ENCODE data around the gene LRSAM1. TPM values are rescaled to one million over a fixed set of nuclear protein-coding genes. Genes with fewer than 3 reads are reported as not detected.

LRSAM1 gene
- polyA plus RNA-seq, 2 donors: 10.7 to 17.5 TPM

DNA sequence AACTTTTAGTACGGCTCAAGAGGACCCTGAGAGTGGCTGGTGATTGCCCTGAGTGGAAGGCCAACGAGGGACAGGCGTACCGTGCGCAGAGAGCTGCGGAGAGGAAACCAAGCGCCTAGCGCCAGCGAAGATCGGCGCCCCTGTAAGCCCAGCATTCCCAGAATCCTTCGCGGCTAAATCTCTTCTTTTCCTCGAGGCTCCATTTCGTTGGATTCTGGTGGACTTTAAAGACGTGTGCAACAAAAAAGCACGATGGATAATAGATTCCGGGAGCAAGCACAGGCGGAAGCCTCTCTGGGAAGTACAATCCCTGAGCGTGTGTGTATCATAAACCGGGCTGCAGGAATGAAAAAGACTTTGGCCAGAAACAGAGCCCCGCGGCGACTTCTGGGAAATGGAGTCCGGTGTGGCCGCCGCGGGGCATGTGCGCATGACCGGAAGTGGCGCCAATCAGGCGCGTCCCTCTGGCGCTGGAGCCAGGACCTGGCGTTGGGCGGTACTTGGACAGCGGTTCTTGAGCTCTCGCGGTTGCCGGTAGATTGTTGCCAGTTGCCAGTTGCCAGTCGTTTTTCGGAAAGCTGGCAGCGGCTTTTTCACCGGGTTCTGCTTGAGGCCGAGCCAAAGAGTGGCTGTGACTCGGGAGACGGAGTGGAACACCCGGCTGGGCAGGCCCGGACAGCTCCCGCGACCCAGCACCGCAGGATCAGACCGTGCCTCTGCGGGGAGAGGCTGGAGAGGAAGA lies 27.2 kb upstream of the LRSAM1 start, which contains the start of gene ZNF79:
Gene ZNF79 (plus strand): TSS at position 449 of the 742 bp plus-strand sequence. CDS start 406 bp downstream, outside the sequence.
- Histone ChIP-seq H3K4me1 (ENCODE audit: control insufficient read depth in 2 of 2, insufficient read depth in 2 of 2, low read length in 1 of 2) (peaks cover 0 to 8% of the 10 kb centered on the region in 2 donors), H3K27me3 (ENCODE audit: control insufficient read depth in 1 of 2, insufficient read depth in 2 of 2, low read length in 2 of 2) (no peaks in the 10 kb centered on the region), H3K27ac (ENCODE audit: low read depth in 2 of 2, low read length in 1 of 2) (peak within 1 kb of the TSS; percentile 93 to 96), H3K4me3 (ENCODE audit: low read depth in 1 of 2, low read length in 2 of 2) (peak within 1 kb of the TSS; percentile 70 to 89), H3K9me3 (ENCODE audit: control insufficient read depth in 2 of 2, insufficient read depth in 1 of 2, low read depth in 1 of 2, low read length in 1 of 2) (no peaks in the 10 kb centered on the region), H3K36me3 (ENCODE audit: control insufficient read depth in 2 of 2, insufficient read depth in 2 of 2, low read length in 1 of 2) (peaks cover 0 to 3% of the 10 kb centered on the region in 2 donors)
- 0% methylated on average over 54 of the region's 54 CpGs for WGBS, 2 donors

DNA sequence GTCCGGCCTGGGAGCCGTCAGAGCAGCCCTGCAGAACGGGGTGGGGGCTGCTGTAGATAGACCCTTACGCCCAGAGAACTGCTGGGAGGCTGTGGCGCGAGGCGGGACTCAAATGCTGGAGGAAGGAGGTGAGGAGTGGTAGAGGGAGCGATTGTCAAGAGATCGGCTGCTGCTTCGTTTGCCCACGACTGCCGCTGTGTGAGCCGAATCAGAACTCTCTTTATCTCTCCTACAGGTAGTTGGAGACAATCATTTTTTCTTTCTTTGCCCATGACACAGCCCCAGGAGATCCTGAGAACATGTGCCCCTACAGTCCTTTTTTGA lies 26.7 kb upstream of the LRSAM1 start:
- 0 to 1% methylated on average over 13 of the region's 13 CpGs for WGBS, 2 donors
- H3K4me1 ChIP-seq (ENCODE audit: control insufficient read depth in 2 of 2, insufficient read depth in 2 of 2, low read length in 1 of 2): peaks cover 0 to 5% of the 10 kb centered on the region in 2 donors
- H3K36me3 ChIP-seq (ENCODE audit: control insufficient read depth in 2 of 2, insufficient read depth in 2 of 2, low read length in 1 of 2): peaks cover 0 to 3% of the 10 kb centered on the region in 2 donors
- no peaks in the 10 kb centered on the region for H3K27me3 ChIP-seq (ENCODE audit: control insufficient read depth in 1 of 2, insufficient read depth in 2 of 2, low read length in 2 of 2)
- peak overlapping the region; percentile 93 to 96 for H3K27ac ChIP-seq (ENCODE audit: low read depth in 2 of 2, low read length in 1 of 2)
- no peaks in the 10 kb centered on the region for H3K9me3 ChIP-seq (ENCODE audit: control insufficient read depth in 2 of 2, insufficient read depth in 1 of 2, low read depth in 1 of 2, low read length in 1 of 2)
- peak overlapping the region; percentile 70 to 89 for H3K4me3 ChIP-seq (ENCODE audit: low read depth in 1 of 2, low read length in 2 of 2)

DNA sequence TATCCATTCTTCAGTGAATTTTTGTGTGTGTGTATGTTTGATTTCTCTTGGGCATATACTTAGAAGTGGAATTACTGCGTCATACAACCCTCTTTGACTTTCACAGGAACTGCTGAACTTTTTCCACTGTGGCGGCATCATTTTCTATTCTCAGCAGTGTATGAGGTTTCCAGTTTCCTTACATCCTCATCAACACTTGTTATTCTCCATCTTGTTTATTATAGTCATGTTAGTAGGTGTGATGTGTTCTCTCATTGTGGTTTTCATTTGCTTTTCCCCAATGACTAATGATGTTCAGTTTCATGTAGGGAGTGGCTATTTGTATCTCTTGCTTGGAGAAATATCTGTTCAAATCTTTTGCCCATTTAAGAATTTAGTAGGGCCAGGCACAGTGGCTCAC lies 24.6 kb upstream of the LRSAM1 start:
- no peak overlapping the region for H3K27ac ChIP-seq (ENCODE audit: low read depth in 2 of 2, low read length in 1 of 2)
- WGBS, 2 donors: 78 to 85% methylated on average over 2 of the region's 2 CpGs
- H3K4me3 ChIP-seq (ENCODE audit: low read depth in 1 of 2, low read length in 2 of 2): no peak overlapping the region
- no peaks in the 10 kb centered on the region for H3K9me3 ChIP-seq (ENCODE audit: control insufficient read depth in 2 of 2, insufficient read depth in 1 of 2, low read depth in 1 of 2, low read length in 1 of 2)
- no peaks in the 10 kb centered on the region for H3K27me3 ChIP-seq (ENCODE audit: control insufficient read depth in 1 of 2, insufficient read depth in 2 of 2, low read length in 2 of 2)
- H3K4me1 ChIP-seq (ENCODE audit: control insufficient read depth in 2 of 2, insufficient read depth in 2 of 2, low read length in 1 of 2): peaks cover 0 to 5% of the 10 kb centered on the region in 2 donors
- H3K36me3 ChIP-seq (ENCODE audit: control insufficient read depth in 2 of 2, insufficient read depth in 2 of 2, low read length in 1 of 2): peaks cover 0 to 3% of the 10 kb centered on the region in 2 donors

DNA sequence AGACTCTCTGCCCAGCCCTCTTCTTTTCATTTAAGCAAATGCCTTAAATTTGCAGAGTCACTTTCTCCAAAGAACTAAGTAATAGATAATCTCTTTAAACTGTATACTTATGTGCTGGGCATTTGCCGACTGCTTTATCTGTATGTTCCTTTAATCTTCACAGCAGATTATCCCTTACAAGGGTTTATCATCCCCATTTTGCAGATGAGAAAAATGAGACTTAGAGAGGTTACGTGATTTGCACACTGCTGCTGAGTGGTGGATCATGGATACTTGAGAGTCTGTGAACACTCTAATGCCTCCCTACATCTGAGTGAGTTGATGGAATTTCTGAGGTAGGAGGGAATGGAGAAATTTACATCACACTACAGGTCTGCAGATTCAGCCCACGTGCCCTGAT lies 23.0 kb upstream of the LRSAM1 start:
- H3K27me3 ChIP-seq (ENCODE audit: control insufficient read depth in 1 of 2, insufficient read depth in 2 of 2, low read length in 2 of 2): no peaks in the 10 kb centered on the region
- H3K27ac ChIP-seq (ENCODE audit: low read depth in 2 of 2, low read length in 1 of 2): no peak overlapping the region
- H3K4me3 ChIP-seq (ENCODE audit: low read depth in 1 of 2, low read length in 2 of 2): no peak overlapping the region
- 89 to 90% methylated on average over 3 of the region's 3 CpGs for WGBS, 2 donors
- no peaks in the 10 kb centered on the region for H3K9me3 ChIP-seq (ENCODE audit: control insufficient read depth in 2 of 2, insufficient read depth in 1 of 2, low read depth in 1 of 2, low read length in 1 of 2)
- peaks cover 4 to 7% of the 10 kb centered on the region in 2 donors for H3K36me3 ChIP-seq (ENCODE audit: control insufficient read depth in 2 of 2, insufficient read depth in 2 of 2, low read length in 1 of 2)
- no peaks in the 10 kb centered on the region for H3K4me1 ChIP-seq (ENCODE audit: control insufficient read depth in 2 of 2, insufficient read depth in 2 of 2, low read length in 1 of 2)

DNA sequence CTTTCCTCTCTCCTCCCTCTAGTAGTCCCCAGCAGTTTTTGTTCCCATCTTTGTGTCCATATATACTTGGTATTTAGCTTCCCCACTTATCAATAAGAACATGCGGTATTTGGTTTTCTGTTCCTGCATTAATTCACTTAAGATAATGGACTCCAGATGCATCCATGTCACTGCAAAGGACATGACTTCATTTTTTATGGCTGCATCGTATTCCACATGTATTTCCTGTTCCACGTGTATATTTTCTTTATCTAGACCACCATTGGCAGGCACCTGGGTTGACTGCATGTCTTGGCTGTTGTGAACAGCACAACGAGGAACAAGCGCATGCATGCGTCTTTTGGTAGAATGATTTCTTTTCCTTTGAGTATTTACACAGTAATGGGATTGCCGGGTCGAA lies 20.9 kb upstream of the LRSAM1 start:
- Histone ChIP-seq H3K36me3 (ENCODE audit: control insufficient read depth in 2 of 2, insufficient read depth in 2 of 2, low read length in 1 of 2) (peaks cover 13 to 18% of the 10 kb centered on the region in 2 donors), H3K27ac (ENCODE audit: low read depth in 2 of 2, low read length in 1 of 2) (no peak overlapping the region), H3K9me3 (ENCODE audit: control insufficient read depth in 2 of 2, insufficient read depth in 1 of 2, low read depth in 1 of 2, low read length in 1 of 2) (no peaks in the 10 kb centered on the region), H3K4me3 (ENCODE audit: low read depth in 1 of 2, low read length in 2 of 2) (no peak overlapping the region), H3K4me1 (ENCODE audit: control insufficient read depth in 2 of 2, insufficient read depth in 2 of 2, low read length in 1 of 2) (no peaks in the 10 kb centered on the region), H3K27me3 (ENCODE audit: control insufficient read depth in 1 of 2, insufficient read depth in 2 of 2, low read length in 2 of 2) (no peaks in the 10 kb centered on the region)
- 95 to 96% methylated on average over 8 of the region's 8 CpGs for WGBS, 2 donors

DNA sequence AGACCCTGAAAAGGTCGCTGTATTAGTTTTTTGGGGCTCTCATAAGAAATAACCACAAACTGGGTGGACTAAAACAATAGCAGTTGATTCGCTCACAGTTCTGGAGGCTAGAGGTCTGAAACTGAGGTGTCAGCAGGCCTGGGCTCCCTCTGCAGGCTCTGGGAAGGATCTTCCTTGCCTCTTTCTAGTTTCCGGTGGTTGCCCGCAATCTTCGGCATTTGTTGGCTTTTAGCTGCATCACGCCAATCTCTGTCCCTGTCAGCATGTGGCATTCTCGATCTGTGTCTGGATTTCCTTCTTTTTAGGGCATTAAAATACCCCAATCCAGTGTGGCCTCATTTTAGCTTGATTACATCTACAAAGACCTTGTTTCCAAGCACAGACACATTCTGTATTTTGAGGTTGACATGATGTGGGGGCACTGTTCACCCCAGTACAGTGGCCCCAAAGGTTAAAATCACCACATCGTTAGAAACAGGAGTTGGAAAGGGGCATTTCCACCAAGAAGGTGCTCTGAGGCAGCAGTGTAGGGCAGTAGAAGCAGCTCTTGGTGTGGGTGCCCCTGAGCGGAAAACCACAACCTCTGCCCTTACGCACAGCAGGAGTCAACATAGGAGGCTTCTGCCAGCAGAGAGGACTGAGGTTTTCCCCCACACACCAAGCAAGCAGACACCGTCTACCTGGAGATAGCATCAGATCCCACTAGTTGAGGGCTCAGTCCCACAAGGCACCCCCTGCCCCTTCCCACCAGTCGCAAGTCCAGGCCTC lies 13.6 kb upstream of the LRSAM1 start:
- no peaks in the 10 kb centered on the region for H3K9me3 ChIP-seq (ENCODE audit: control insufficient read depth in 2 of 2, insufficient read depth in 1 of 2, low read depth in 1 of 2, low read length in 1 of 2)
- H3K27me3 ChIP-seq (ENCODE audit: control insufficient read depth in 1 of 2, insufficient read depth in 2 of 2, low read length in 2 of 2): no peaks in the 10 kb centered on the region
- peaks cover 32 to 45% of the 10 kb centered on the region in 2 donors for H3K36me3 ChIP-seq (ENCODE audit: control insufficient read depth in 2 of 2, insufficient read depth in 2 of 2, low read length in 1 of 2)
- H3K4me3 ChIP-seq (ENCODE audit: low read depth in 1 of 2, low read length in 2 of 2): no peak overlapping the region
- no peak overlapping the region for H3K27ac ChIP-seq (ENCODE audit: low read depth in 2 of 2, low read length in 1 of 2)
- no peaks in the 10 kb centered on the region for H3K4me1 ChIP-seq (ENCODE audit: control insufficient read depth in 2 of 2, insufficient read depth in 2 of 2, low read length in 1 of 2)
- WGBS, 2 donors: 87% methylated on average over 12 of the region's 12 CpGs

- peaks cover 28 to 40% of the 10 kb centered on the region in 2 donors for H3K36me3 ChIP-seq (ENCODE audit: control insufficient read depth in 2 of 2, insufficient read depth in 2 of 2, low read length in 1 of 2)
- H3K27ac ChIP-seq (ENCODE audit: low read depth in 2 of 2, low read length in 1 of 2): no peak overlapping the region
- WGBS, 2 donors: 91 to 94% methylated on average over 9 of the region's 9 CpGs
- no peaks in the 10 kb centered on the region for H3K9me3 ChIP-seq (ENCODE audit: control insufficient read depth in 2 of 2, insufficient read depth in 1 of 2, low read depth in 1 of 2, low read length in 1 of 2)
- no peaks in the 10 kb centered on the region for H3K27me3 ChIP-seq (ENCODE audit: control insufficient read depth in 1 of 2, insufficient read depth in 2 of 2, low read length in 2 of 2)
- no peak overlapping the region for H3K4me3 ChIP-seq (ENCODE audit: low read depth in 1 of 2, low read length in 2 of 2)
- H3K4me1 ChIP-seq (ENCODE audit: control insufficient read depth in 2 of 2, insufficient read depth in 2 of 2, low read length in 1 of 2): no peaks in the 10 kb centered on the region
These were observed 12.9 kb upstream of the LRSAM1 start for GRCh38 chr9:127438394-127438793.

DNA sequence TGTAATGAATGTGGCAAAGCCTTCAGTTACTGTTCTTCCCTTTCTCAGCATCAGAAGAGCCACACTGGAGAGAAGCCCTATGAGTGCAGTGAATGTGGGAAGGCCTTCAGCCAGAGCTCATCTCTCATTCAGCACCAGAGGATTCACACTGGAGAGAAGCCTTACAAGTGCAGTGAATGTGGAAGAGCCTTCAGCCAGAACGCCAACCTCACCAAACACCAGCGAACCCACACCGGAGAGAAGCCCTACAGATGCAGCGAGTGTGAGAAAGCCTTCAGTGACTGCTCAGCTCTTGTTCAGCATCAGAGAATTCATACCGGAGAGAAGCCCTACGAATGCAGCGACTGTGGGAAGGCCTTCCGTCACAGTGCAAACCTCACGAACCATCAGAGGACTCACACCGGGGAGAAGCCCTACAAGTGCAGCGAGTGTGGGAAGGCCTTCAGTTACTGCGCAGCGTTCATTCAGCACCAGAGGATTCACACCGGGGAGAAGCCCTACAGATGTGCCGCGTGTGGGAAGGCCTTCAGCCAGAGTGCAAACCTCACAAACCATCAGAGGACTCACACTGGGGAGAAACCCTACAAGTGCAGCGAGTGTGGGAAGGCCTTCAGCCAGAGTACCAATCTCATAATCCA lies 6.9 kb upstream of the LRSAM1 start:
- no peak overlapping the region for H3K4me3 ChIP-seq (ENCODE audit: low read depth in 1 of 2, low read length in 2 of 2)
- H3K27me3 ChIP-seq (ENCODE audit: control insufficient read depth in 1 of 2, insufficient read depth in 2 of 2, low read length in 2 of 2): no peaks in the 10 kb centered on the region
- 92% methylated on average over 17 of the region's 17 CpGs for WGBS, 2 donors
- peak overlapping the region in 1 of 2 donors; percentile 47 for H3K27ac ChIP-seq (ENCODE audit: low read depth in 2 of 2, low read length in 1 of 2)
- peaks cover 16 to 37% of the 10 kb centered on the region in 2 donors for H3K36me3 ChIP-seq (ENCODE audit: control insufficient read depth in 2 of 2, insufficient read depth in 2 of 2, low read length in 1 of 2)
- peaks cover 0 to 2% of the 10 kb centered on the region in 2 donors for H3K4me1 ChIP-seq (ENCODE audit: control insufficient read depth in 2 of 2, insufficient read depth in 2 of 2, low read length in 1 of 2)
- H3K9me3 ChIP-seq (ENCODE audit: control insufficient read depth in 2 of 2, insufficient read depth in 1 of 2, low read depth in 1 of 2, low read length in 1 of 2): peaks cover 0 to 5% of the 10 kb centered on the region in 2 donors

GRCh38 chr9:127444921-127445850 lies 6.1 kb upstream of the LRSAM1 start:
- Histone ChIP-seq H3K4me3 (ENCODE audit: low read depth in 1 of 2, low read length in 2 of 2) (no peak overlapping the region), H3K36me3 (ENCODE audit: control insufficient read depth in 2 of 2, insufficient read depth in 2 of 2, low read length in 1 of 2) (peaks cover 16 to 35% of the 10 kb centered on the region in 2 donors), H3K9me3 (ENCODE audit: control insufficient read depth in 2 of 2, insufficient read depth in 1 of 2, low read depth in 1 of 2, low read length in 1 of 2) (peaks cover 0 to 5% of the 10 kb centered on the region in 2 donors), H3K4me1 (ENCODE audit: control insufficient read depth in 2 of 2, insufficient read depth in 2 of 2, low read length in 1 of 2) (peaks cover 0 to 5% of the 10 kb centered on the region in 2 donors), H3K27me3 (ENCODE audit: control insufficient read depth in 1 of 2, insufficient read depth in 2 of 2, low read length in 2 of 2) (no peaks in the 10 kb centered on the region), H3K27ac (ENCODE audit: low read depth in 2 of 2, low read length in 1 of 2) (peak overlapping the region in 1 of 2 donors; percentile 0)
- WGBS, 2 donors: 85 to 88% methylated on average over 15 of the region's 15 CpGs
